ENCODE measurements around the gene RARRES2. TPM values are rescaled to one million over a fixed set of nuclear protein-coding genes. Genes with fewer than 3 reads are reported as not detected.

The RARRES2 gene
- total and polyA plus RNA-seq, 2 of the 13 experiments (the other 11 are each of a cell fraction or from before 2014, with no cell fraction given): 134 to 172 TPM

- TF ChIP-seq ZBTB1 (CRISPR knock-in tag; IDR thresholded peaks at IDR 0.05; ENCODE audit: borderline replicate concordance) (no peak), SNAI1 (CRISPR knock-in tag; IDR thresholded peaks at IDR 0.05; ENCODE audit: borderline replicate concordance) (no peak), GABPB1 (CRISPR knock-in tag; IDR thresholded peaks at IDR 0.05) (peak; percentile 64; the same call in 1 of the 2 replicates), REL (CRISPR knock-in tag; conservative IDR thresholded peaks at IDR 0.05) (0 out of 2 replicates have a peak, but pooled peaks have one; percentile 36), ZKSCAN8 (CRISPR knock-in tag; IDR thresholded peaks at IDR 0.05; ENCODE audit: borderline replicate concordance) (no peak), RBM39 (IDR thresholded peaks at IDR 0.05; ENCODE audit: low read depth, low read length, poor library complexity, severe bottlenecking) (peak; percentile 67), HDAC1 (CRISPR knock-in tag; IDR thresholded peaks at IDR 0.05) (peak; percentile 45), IRF9 (CRISPR knock-in tag; IDR thresholded peaks at IDR 0.05; ENCODE audit: borderline replicate concordance) (peak; percentile 83; the same call in 1 of the 2 replicates), TEAD2 (CRISPR knock-in tag; IDR thresholded peaks at IDR 0.05) (no peak), HOXA7 (CRISPR knock-in tag; IDR thresholded peaks at IDR 0.05) (no peak), CBX5 (CRISPR knock-in tag; IDR thresholded peaks at IDR 0.05; ENCODE audit: borderline replicate concordance) (no peak; the same call in 1 of the 2 replicates), ZNF704 (CRISPR knock-in tag; IDR thresholded peaks at IDR 0.05; ENCODE audit: borderline replicate concordance) (no peak), HDAC6 (IDR thresholded peaks at IDR 0.05; ENCODE audit: low read depth, low read length) (no peak), NFE2L1 (CRISPR knock-in tag; IDR thresholded peaks at IDR 0.05; ENCODE audit: borderline replicate concordance) (no peak), ARID3A (IDR thresholded peaks at IDR 0.05; ENCODE audit: low read depth, low read length) (no peak), ZBED4 (CRISPR knock-in tag; IDR thresholded peaks at IDR 0.05; ENCODE audit: borderline replicate concordance) (no peak), ZFP37 (CRISPR knock-in tag; IDR thresholded peaks at IDR 0.05; ENCODE audit: borderline replicate concordance) (no peak), ZNF598 (CRISPR knock-in tag; IDR thresholded peaks at IDR 0.05; ENCODE audit: borderline replicate concordance) (no peak), ZNF367 (CRISPR knock-in tag; IDR thresholded peaks at IDR 0.05; ENCODE audit: borderline replicate concordance) (no peak), KAT8 (CRISPR knock-in tag; IDR thresholded peaks at IDR 0.05) (0 out of 2 replicates have a peak, but pooled peaks have one; percentile 14)
Observed at GRCh38 chr7:150340024-150340749, 1.2 kb downstream of the RARRES2 start (continued).

All from HepG2 (cell line).